Mesothelial cell of epicardium (in vitro differentiated cells): ENCODE measurements around the gene TSPEAR. TPM values are rescaled to one million over a fixed set of nuclear protein-coding genes. Genes with fewer than 3 reads are reported as not detected.

Experiments used
- DNase-seq, 2 experiments: peaks; one replicate each; pipeline ENCODE4 v3.0.0; 2021; ENCODE audit warnings: low spot score in 2 of 2; ENCODE audit not compliant: unreplicated experiment in 2 of 2
- H3K27ac Mint-ChIP-seq: 2 replicates; pipeline ENCODE4 v1.8.0; 2021; ENCODE audit warnings: mixed read lengths
- H3K27me3 Mint-ChIP-seq: 2 replicates; pipeline ENCODE4 v1.8.0; 2021; ENCODE audit warnings: low read depth, mixed read lengths
- H3K36me3 Mint-ChIP-seq: 2 replicates; pipeline ENCODE4 v1.8.0; 2021; ENCODE audit warnings: mixed read lengths
- H3K4me1 Mint-ChIP-seq: 2 replicates; pipeline ENCODE4 v1.8.0; 2021; ENCODE audit warnings: mixed read lengths
- H3K4me3 Mint-ChIP-seq: 2 replicates; pipeline ENCODE4 v1.8.0; 2021; ENCODE audit warnings: mild to moderate bottlenecking, moderate library complexity, mixed read lengths
- H3K9me3 Mint-ChIP-seq: 2 replicates; pipeline ENCODE4 v1.8.0; 2021; ENCODE audit warnings: mixed read lengths
- CTCF ChIP-seq: fragments of 200-600 bp; sonication (generic); IDR thresholded peaks from one replicate; pipeline ENCODE4 v1.5.0; 2021; ENCODE audit warnings: antibody characterized with exemption; ENCODE audit not compliant: unreplicated experiment
- total RNA-seq: library from RNA; stranded (reverse); gene quantifications from 3 replicates; pipeline ENCODE4 v1.2.1, GENCODE V29; 2021

TSPEAR gene
- total RNA-seq, 1 donor from 2014 or later = 0.11 TPM

DNA sequence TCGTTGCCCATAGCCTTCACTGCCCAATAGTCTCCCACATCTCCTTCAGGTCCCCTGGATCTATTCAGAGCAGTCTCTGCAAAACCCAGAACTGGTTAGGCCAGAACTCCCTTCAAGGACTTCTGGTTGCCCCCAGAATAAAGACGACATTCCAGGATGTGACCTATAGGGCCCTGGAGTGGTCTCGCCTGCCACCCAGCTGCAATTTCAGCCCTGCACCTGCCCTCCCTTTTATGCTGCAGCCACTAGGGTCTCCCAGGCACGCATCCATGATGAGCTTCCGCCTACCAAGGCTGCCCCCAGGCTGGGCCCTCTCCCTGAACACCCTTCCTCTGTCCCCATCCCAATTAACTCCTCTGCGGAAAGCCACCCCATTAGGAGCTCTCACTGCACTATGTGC lies 7.2 kb upstream of the TSPEAR start:
- Mint-ChIP-seq H3K27me3 (peaks cover 53% of the 10 kb centered on the region), H3K4me1 (peaks cover 24% of the 10 kb centered on the region), H3K4me3 (no peak overlapping the region), H3K36me3 (no peaks in the 10 kb centered on the region), H3K27ac (no peak overlapping the region), H3K9me3 (no peaks in the 10 kb centered on the region)
- no peak for TF ChIP-seq CTCF
- DNase-seq = peak in 1 of 2 experiments; percentile 5

DNA sequence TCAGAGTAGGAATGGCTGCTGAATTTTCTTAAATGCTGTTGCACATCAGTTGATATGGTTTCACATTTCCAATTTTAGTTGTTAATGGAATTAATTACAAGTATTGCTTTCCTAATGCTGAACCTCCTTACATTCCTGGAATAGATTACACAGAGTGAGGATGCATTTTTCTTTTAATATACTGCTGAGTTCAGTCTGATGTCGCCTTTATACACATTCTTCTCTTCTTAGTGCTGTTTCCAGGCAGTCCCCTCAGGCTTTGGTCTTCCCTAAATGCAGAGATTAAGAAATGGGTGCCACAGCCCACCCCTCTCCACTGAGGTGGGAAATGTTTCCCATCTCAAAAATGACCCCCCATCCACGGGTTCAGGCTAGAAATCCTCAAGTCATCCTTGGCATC lies 6.7 kb upstream of the TSPEAR start:
- Mint-ChIP-seq H3K27ac (no peak overlapping the region), H3K4me1 (peaks cover 22% of the 10 kb centered on the region), H3K27me3 (peaks cover 57% of the 10 kb centered on the region), H3K36me3 (no peaks in the 10 kb centered on the region), H3K9me3 (no peaks in the 10 kb centered on the region), H3K4me3 (no peak overlapping the region)
- TF ChIP-seq CTCF = no peak
- no peak for DNase-seq

DNA sequence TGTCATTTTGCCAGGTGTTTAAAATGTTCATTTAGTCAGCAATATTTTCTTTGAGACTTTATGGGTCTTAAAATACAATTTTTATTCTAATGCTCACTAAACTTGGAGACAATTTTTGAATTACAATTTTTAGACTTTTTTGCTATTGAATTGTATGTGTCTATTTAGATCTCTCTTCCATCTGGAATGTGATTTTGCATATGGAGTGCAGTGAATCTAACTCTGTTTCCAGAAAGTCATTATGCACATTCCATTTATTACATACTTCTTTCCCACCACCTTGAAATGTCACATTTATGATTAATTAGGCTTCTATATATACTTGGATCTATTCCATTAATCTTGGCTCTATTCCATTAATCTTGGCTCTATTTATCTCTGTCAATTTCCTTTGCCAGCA lies 5.6 kb upstream of the TSPEAR start:
- no peak overlapping the region for H3K4me3 Mint-ChIP-seq

DNA sequence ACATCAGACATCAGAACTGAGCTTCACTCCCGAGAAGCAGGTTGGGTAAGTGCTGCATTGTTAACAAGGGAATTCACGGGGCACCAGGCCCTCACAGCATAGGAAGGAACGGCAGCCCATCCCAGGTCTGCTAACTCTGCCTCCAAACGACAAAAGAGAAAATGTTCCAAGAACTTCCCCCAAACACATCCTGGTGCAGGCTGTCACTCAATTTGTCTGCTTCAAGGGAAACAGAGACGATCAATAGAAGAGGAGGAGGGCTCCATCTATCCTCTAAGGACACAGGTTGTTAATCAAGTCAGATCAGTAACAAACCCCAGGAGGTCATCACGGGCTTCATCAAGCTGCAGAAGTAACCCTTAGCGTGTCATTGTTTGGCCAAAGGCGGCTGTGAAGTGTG lies 3.5 kb upstream of the TSPEAR start:
- Mint-ChIP-seq H3K36me3 (no peaks in the 10 kb centered on the region), H3K27me3 (peaks cover 75% of the 10 kb centered on the region), H3K9me3 (no peaks in the 10 kb centered on the region), H3K4me1 (peaks cover 30% of the 10 kb centered on the region), H3K27ac (no peak overlapping the region), H3K4me3 (no peak overlapping the region)
- TF ChIP-seq CTCF = no peak
- DNase-seq = peak in 1 of 2 experiments; percentile 19

More for the DNA sequence above, 5.6 kb upstream of the TSPEAR start:
- H3K36me3 Mint-ChIP-seq = no peaks in the 10 kb centered on the region
- H3K9me3 Mint-ChIP-seq = no peaks in the 10 kb centered on the region
- TF ChIP-seq CTCF = no peak
- peaks cover 15% of the 10 kb centered on the region for H3K4me1 Mint-ChIP-seq
- H3K27ac Mint-ChIP-seq = no peak overlapping the region
- H3K27me3 Mint-ChIP-seq = peaks cover 60% of the 10 kb centered on the region
- DNase-seq = no peak

DNA sequence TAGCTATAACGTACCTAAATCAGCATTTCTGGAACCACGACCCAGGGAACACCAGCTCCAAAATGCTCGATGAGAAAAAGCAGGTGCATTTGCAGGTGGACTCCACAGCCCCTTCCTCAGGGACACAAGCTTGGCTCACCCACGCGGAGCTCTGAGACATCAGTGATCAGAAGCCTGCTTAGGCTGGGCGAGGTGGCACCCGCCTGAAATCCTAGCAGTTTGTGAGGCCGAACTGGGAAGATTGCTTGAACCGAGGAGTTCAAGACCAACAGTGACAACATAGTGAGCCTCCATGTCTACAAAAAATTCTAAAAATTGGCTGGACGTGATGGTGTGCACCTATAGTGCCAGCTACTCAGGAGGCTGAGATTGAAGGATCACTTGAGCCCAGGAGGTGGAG lies 2.5 kb upstream of the TSPEAR start:
- peaks cover 38% of the 10 kb centered on the region for H3K4me1 Mint-ChIP-seq
- peaks cover 78% of the 10 kb centered on the region for H3K27me3 Mint-ChIP-seq
- peak; percentile 2 to 20 for DNase-seq
- H3K4me3 Mint-ChIP-seq = no peak overlapping the region
- H3K36me3 Mint-ChIP-seq = no peaks in the 10 kb centered on the region
- TF ChIP-seq CTCF = no peak
- no peaks in the 10 kb centered on the region for H3K9me3 Mint-ChIP-seq
- H3K27ac Mint-ChIP-seq = no peak overlapping the region

GRCh38 chr21:44713130-44713529 lies 1.8 kb upstream of the TSPEAR start:
- TF ChIP-seq CTCF = no peak
- no peaks in the 10 kb centered on the region for H3K36me3 Mint-ChIP-seq
- peaks cover 31% of the 10 kb centered on the region for H3K4me1 Mint-ChIP-seq
- DNase-seq = peak; percentile 12 to 25
- peaks cover 79% of the 10 kb centered on the region for H3K27me3 Mint-ChIP-seq
- no peak overlapping the region for H3K27ac Mint-ChIP-seq
- H3K4me3 Mint-ChIP-seq = no peak overlapping the region
- H3K9me3 Mint-ChIP-seq = no peaks in the 10 kb centered on the region
